ENCODE results near the gene SLC41A2. TPM values are rescaled to one million over a fixed set of nuclear protein-coding genes. Genes with fewer than 3 reads are reported as not detected.

SLC41A2 gene
- total RNA-seq, 2 experiments from 2014 or later: 5.3 to 16.4 TPM

DNA sequence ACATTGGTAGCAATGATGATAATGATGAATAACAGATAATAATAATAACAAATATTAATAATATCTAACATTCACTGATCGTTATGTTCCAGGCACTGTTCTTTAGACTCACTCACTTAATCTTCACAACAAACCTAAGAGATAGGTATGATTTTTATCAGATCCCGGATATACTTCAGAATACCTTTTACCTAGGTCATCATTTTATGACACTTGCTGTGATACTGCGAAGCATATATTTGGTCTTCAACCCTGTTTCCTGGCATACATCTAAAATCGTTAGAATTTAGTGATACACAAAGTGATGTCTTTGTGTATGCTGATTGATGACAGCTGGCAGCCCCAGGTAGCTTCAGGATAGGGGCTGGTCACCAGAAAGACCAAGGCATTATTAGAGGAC lies 46.1 kb downstream of the SLC41A2 start:
- Histone ChIP-seq H3K9me2 (ENCODE audit: insufficient read depth, low read length) (no peaks in the 10 kb centered on the region), H3K4me1 (ENCODE audit: insufficient read depth, low read length, poor library complexity, severe bottlenecking) (no peaks in the 10 kb centered on the region), H2AFZ (ENCODE audit: low read length) (no peak overlapping the region), H3K27ac (ENCODE audit: low read depth, low read length, poor library complexity, severe bottlenecking) (no peak overlapping the region), H3K79me2 (ENCODE audit: insufficient read depth, low read depth, low read length) (no peaks in the 10 kb centered on the region), H3K4me2 (ENCODE audit: low read length) (no peak overlapping the region), H4K20me1 (ENCODE audit: insufficient read depth, low read length) (no peaks in the 10 kb centered on the region), H3K36me3 (ENCODE audit: insufficient read depth, low read length) (no peaks in the 10 kb centered on the region), H3K9me3 (ENCODE audit: low read length) (no peaks in the 10 kb centered on the region), H3K4me3 (ENCODE audit: low read depth, low read length, poor library complexity, severe bottlenecking) (no peak overlapping the region)
- ChIA-PET CTCF (ENCODE audit: unreplicated experiment) (no interaction called here), POLR2A (interaction anchor here (0.9 kb wide), 1 partner anchor 10 kb away, joined by 3 read pairs; no protein-coding TSS in a partner anchor)
- TF ChIP-seq, protein P1, sequence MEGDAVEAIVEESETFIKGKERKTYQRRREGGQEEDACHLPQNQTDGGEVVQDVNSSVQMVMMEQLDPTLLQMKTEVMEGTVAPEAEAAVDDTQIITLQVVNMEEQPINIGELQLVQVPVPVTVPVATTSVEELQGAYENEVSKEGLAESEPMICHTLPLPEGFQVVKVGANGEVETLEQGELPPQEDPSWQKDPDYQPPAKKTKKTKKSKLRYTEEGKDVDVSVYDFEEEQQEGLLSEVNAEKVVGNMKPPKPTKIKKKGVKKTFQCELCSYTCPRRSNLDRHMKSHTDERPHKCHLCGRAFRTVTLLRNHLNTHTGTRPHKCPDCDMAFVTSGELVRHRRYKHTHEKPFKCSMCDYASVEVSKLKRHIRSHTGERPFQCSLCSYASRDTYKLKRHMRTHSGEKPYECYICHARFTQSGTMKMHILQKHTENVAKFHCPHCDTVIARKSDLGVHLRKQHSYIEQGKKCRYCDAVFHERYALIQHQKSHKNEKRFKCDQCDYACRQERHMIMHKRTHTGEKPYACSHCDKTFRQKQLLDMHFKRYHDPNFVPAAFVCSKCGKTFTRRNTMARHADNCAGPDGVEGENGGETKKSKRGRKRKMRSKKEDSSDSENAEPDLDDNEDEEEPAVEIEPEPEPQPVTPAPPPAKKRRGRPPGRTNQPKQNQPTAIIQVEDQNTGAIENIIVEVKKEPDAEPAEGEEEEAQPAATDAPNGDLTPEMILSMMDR (conservative IDR thresholded peaks at IDR 0.05; ENCODE audit: low read length): no peak
- TF ChIP-seq EZH2phosphoT487 (IDR thresholded peaks at IDR 0.05; ENCODE audit: borderline replicate concordance, low read depth, low read length): no peak
- no TSS peak for BruUV-seq (replicated peaks)
- intact Hi-C loops (cut with micrococcal nuclease; ENCODE audit: unreplicated experiment): no loop called here
- DNase-seq (ENCODE audit: low spot score): no peak

DNA sequence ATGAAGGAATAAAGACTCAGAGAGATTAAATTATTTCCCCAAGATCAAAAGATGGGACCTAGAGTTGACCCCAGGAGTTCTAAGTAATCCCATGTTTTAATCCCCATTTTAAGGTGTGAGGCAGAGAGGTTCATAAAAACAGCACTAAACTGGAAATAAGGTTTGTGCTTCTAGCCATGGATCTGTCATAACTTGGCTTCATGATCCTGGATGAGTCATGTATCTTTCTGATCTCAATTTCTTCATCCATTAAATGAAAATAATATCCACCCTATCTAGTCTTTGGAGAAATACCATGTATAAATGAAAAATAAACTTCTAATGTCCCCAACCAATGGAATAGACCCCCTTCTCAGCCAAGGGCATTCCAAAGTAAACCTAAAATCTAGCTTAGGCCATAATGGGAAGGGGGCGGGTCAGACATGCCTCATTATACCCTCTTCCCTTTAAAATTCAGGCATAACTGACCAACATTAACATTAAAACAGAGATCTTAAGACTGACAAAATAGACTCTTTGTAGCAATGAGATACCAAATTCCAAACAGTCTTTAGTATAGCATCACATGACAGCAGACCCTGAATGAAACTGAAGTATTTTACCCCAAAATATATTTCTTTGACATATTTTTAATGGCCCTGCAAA lies 47.8 kb downstream of the SLC41A2 start:
- Histone ChIP-seq H4K20me1 (ENCODE audit: insufficient read depth, low read length) (no peaks in the 10 kb centered on the region), H3K9me3 (ENCODE audit: low read length) (no peaks in the 10 kb centered on the region), H3K79me2 (ENCODE audit: insufficient read depth, low read depth, low read length) (no peaks in the 10 kb centered on the region), H3K27ac (ENCODE audit: low read depth, low read length, poor library complexity, severe bottlenecking) (no peak overlapping the region), H3K4me3 (ENCODE audit: low read depth, low read length, poor library complexity, severe bottlenecking) (no peak overlapping the region), H3K36me3 (ENCODE audit: insufficient read depth, low read length) (no peaks in the 10 kb centered on the region), H2AFZ (ENCODE audit: low read length) (no peak overlapping the region), H3K9me2 (ENCODE audit: insufficient read depth, low read length) (no peaks in the 10 kb centered on the region), H3K4me2 (ENCODE audit: low read length) (no peak overlapping the region), H3K4me1 (ENCODE audit: insufficient read depth, low read length, poor library complexity, severe bottlenecking) (no peaks in the 10 kb centered on the region)
- POLR2A ChIA-PET: no interaction called here
- no peak for DNase-seq (ENCODE audit: low spot score)
- CTCF ChIA-PET (ENCODE audit: unreplicated experiment): no interaction called here
- intact Hi-C loops (cut with micrococcal nuclease; ENCODE audit: unreplicated experiment): no loop called here
- no TSS peak for BruUV-seq (replicated peaks)
- TF ChIP-seq EZH2phosphoT487 (IDR thresholded peaks at IDR 0.05; ENCODE audit: borderline replicate concordance, low read depth, low read length): no peak
- TF ChIP-seq, protein P1 (conservative IDR thresholded peaks at IDR 0.05; ENCODE audit: low read length): no peak

DNA sequence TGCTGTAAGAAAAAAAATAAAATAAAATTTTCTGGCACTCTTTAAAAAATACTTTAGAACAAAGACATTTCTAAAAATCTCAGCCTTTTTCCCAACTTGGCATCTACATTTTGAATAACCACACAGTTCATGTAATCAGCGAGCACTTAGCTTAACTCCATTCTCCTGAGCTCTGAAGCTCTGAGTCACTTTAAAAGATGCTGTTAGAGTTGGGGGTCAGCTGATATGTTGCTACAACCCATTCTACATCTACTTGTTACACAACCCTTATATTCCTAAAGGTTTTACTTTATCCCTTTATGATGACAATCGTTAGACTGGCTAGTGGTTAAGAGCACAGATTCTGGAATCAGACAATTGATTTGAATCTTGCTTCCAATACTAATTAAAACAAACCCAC lies 48.3 kb downstream of the SLC41A2 start:
- H3K27ac ChIP-seq (ENCODE audit: low read depth, low read length, poor library complexity, severe bottlenecking): no peak overlapping the region
- TF ChIP-seq EZH2phosphoT487 (IDR thresholded peaks at IDR 0.05; ENCODE audit: borderline replicate concordance, low read depth, low read length): no peak
- H4K20me1 ChIP-seq (ENCODE audit: insufficient read depth, low read length): no peaks in the 10 kb centered on the region
- no peaks in the 10 kb centered on the region for H3K9me3 ChIP-seq (ENCODE audit: low read length)
- no TSS peak for BruUV-seq (replicated peaks)
- H3K4me2 ChIP-seq (ENCODE audit: low read length): no peak overlapping the region
- ChIA-PET CTCF (ENCODE audit: unreplicated experiment) (no interaction called here), POLR2A (no interaction called here)
- no peaks in the 10 kb centered on the region for H3K79me2 ChIP-seq (ENCODE audit: insufficient read depth, low read depth, low read length)
- H3K9me2 ChIP-seq (ENCODE audit: insufficient read depth, low read length): no peaks in the 10 kb centered on the region
- no peaks in the 10 kb centered on the region for H3K4me1 ChIP-seq (ENCODE audit: insufficient read depth, low read length, poor library complexity, severe bottlenecking)
- intact Hi-C loops (cut with micrococcal nuclease; ENCODE audit: unreplicated experiment): no loop called here
- no peak overlapping the region for H2AFZ ChIP-seq (ENCODE audit: low read length)
- DNase-seq (ENCODE audit: low spot score): no peak
- no peak overlapping the region for H3K4me3 ChIP-seq (ENCODE audit: low read depth, low read length, poor library complexity, severe bottlenecking)
- no peaks in the 10 kb centered on the region for H3K36me3 ChIP-seq (ENCODE audit: insufficient read depth, low read length)

Other genes with a start within 250 kb of the SLC41A2 start
- 12.1 and 15.2 TPM in 2 replicates for gene NOPCHAP1, start 28.0 kb upstream of the SLC41A2 start, total RNA-seq (2014; rRNA removed; shearing (Covaris generic))
- gene NOPCHAP1, start 28.0 kb upstream of the SLC41A2 start, total RNA-seq (2022): 30.3 and 33.9 TPM in 2 replicates
- 0.08 TPM in 1 of 2 replicates, not detected in the other for gene ALDH1L2, start 126.2 kb upstream of the SLC41A2 start, total RNA-seq (2014; rRNA removed; shearing (Covaris generic))
- gene ALDH1L2, start 126.2 kb upstream of the SLC41A2 start, total RNA-seq (2022): 0.25 and 0.31 TPM in 2 replicates
- 54.8 and 63.6 TPM in 2 replicates for gene WASHC4, start 149.4 kb upstream of the SLC41A2 start, total RNA-seq (2014; rRNA removed; shearing (Covaris generic))
- gene WASHC4, start 149.4 kb upstream of the SLC41A2 start, total RNA-seq (2022): 68.5 and 71.8 TPM in 2 replicates